Non-pigmented ciliary epithelial cell (primary cell): Measurements from ENCODE around the gene CDHR2.
"Not testable (repeated sequence)": the region's sequence is repeated elsewhere in the genome, so short reads cannot be mapped to it uniquely, and the experiment has no call there.

Experiments
- DNase-seq: peaks from one replicate; pipeline ENCODE4 v3.0.0-alpha.2; 2010; ENCODE audit warnings: low read depth

CDHR2 gene

DNA sequence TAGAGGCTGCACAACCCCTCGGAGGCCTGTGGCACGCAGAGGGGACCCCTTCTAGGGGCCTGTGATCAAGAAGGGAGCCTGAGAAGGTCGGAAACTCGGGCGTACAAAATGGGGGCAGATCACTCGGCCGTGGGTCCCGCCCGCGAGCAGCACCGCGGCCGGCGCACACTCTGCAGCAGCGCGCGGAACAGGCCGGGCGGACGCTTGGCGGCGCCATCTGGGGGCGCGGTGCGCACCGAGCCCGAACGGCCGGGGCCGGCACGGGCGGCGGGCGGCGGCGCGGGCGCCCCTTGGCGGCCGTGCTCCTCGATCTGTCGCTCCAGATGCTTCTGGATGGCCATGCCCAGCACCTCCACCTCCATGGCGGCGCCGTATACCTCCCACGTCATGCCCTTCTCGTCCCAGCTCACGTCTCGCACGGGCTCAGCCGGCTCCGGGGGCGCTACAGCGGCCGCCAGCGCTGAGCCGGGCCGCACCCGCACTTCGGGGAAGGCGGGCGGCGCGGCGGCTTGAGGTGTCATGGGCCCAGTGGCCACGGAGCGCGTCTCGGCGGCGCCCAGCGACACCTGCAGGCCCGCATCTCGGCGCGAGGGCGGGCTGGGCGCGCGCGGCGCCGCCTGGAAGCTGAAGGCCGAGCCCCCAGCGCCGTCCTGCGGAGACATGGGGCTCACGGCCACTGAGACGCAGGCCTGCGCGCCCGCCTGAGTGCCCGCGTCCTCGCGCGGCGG, 47.7 kb downstream of the CDHR2 start:
- no peak for DNase-seq

DNA sequence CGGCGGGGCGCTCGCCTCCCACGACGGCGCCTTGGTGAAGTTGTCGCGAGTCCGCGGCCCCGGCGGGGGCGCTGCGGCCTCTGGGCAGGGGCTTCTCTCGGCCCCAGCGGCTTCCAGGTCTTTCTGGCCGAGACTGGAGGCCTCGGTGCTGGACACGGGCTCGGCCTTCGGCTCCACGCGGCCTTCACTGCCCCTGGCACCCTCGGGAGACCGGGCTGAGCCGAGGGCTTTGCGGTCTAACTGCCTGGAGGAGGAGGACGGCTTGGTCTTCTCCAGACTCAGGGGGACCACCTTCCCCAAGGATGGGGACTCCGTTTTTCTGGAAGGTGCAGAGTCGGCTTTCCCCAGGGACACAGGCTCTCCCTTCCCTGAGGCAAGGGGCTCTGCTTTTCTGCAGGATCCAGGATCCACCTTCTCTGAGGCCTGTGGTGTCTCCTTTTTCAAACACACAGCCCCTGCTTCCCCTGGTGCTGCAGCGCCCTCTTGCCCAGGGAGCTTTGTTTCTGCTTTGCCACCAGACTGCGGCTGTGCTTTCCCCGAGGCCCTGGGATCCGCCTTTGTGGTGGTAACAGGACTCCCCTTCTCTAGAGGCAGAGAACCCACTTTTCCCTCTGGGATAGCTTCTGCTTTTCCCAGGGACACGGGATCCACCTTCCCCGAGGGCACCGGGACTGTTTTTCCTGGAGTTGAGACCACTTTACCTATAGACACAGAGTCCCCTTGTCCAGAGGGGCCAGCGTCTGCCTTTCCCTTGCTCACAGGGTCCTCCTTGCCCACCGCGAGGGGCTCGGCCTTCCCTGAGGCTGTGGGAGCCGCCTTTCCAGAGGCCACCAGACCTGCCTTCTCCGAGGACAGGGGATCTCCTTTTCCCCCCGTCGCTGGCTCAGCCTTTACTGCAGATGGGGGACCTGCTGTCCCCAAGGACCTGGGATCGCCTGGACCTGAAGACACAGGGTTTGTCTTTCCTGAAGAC, 48.6 kb downstream of the CDHR2 start:
- no peak for DNase-seq

DNA sequence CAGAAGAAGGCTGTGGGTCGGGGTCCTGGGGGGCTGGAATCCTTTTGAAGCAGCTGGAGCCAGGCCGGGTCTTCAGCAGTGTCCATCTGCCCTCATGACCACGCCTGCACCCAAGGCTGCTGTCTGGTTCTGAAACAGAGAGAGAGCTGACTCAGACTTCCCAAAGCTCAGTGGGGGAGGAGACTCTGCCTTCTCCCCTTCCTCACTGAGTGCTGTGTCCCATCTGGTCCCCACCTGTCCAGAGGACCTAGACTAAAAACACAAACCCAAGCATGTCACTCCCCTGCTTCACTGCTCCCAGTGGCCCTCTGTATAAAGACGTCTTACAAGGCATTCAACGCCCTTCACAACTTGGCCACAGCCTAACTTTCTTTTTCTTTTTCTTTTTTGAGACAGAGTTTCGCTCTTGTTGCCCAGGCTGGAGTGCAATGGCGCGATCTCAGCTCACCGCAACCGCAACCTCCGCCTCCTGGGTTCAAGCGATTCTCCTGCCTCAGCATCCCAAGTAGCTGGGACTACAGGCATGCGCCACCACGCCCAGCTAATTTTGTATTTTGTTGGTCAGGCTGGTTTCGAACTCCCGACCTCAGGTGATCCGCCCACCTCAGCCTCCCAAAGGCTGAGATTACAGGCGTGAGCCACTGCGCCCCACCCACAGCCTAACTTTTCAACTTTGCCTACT, 50.7 kb downstream of the CDHR2 start:
- DNase-seq: not testable (repeated sequence)

DNA sequence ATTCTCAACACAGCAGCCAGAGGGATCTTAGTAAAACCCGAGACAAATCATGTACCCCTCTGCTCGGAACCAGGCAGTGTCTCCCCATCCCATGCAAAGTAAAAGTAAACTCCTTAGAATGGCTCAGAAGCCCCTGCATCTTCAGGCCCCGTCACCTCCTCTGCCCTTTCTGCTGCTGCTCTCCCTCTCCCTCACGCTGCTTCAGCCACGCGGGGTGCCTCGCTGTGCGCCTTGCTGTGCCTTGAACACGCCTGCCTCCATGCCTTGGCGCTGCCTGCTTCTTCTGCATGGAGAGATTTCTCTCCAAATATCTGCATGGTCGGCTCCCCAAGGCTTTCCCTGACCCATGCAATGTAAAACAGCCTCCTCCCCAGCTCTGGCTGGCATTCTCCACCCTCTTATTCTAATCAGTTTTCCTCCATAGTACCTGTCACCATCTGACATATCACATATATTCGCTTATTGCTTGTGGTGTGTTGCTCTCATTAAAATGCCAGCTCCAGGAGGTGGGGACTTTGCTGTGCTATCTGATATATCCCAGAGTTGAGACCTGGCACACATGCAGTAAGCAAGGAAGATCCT, 52.9 kb downstream of the CDHR2 start:
- no peak for DNase-seq

DNA sequence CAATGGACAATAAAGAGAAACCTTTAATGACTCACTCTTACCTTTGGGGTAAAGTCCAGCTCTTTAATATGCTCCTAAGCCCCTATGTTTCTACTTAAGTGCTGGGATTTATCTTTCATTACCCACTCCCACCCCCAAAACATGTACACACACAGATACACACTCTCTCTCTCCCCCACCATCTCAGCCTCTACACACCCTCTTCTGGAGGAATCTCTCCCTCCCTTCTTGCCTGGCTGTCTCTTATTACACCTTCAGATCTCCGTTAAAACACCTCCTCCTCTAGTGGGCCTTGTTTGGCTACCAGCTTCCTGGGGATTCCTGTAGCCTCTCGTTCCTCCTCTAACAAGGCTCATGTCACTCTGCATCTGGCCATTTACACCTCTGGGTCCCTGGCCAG, 53.9 kb downstream of the CDHR2 start:
- DNase-seq: no peak

DNA sequence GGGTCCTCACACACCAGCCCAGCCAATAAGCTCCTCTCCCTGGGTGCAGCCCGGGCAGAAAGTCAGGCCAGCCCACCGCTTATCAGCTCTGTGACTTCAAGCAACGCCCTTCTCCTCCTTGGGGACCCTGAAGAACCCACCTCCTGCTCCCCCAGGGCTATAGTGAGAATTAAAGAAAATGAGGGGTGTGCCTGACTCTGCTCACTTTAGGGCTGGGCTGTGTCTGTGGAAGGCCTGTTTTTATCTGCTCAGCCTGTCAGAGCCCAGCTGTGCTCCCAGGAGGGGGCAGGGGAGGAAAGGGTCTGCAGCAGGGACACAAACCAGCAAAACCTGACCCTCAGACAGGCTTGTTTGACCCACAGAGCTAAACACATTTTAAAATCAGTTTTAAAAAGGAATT, 56.9 kb downstream of the CDHR2 start:
- DNase-seq: no peak

DNA sequence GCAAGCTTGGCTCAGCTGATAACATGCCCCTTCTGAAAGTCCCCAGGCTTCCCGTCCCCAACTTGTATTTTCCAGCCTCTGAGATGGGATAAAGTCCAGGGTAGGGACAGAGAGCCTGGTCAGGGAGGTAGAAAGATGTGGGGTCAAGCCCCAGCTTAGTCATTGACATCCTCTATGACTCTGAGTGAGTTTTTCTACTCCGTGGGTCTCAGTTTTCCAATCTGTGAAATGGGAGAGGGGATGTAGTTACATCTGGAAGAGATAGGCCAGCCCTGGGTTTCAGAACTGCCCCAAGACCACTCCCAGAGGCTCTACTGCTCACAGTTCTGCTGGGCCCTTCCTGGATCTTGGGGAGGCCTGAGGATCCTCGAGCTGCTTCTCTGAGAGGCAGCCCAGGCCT, 57.7 kb downstream of the CDHR2 start:
- no peak for DNase-seq

DNA sequence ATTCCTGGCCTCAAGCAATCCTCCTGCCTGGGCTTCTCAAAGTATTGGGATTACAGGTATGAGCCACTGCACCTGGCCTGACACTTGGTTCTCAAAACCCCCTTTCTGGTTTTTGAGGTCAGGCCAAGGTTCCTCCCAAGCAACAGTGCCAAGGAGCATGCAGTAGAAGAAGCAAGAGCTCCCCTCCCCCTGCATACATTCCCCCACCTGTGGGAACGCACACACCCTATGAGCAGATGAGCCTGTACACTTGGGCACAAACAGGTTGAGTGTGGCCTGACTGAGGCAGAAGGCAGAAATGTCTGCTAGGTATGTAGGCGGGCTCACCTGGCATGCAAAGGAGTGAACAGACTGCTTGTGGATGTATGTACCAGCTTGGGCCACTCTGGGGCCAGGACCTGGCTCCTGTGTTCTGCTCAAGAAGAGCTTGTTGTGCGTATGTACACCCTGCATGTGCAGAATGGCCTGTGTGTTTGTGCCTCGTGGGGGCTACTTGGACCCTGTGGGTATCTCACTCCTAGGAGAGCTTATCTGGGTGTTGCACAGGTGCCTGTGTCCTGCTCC, 59.1 kb downstream of the CDHR2 start:
- DNase-seq: no peak

DNA sequence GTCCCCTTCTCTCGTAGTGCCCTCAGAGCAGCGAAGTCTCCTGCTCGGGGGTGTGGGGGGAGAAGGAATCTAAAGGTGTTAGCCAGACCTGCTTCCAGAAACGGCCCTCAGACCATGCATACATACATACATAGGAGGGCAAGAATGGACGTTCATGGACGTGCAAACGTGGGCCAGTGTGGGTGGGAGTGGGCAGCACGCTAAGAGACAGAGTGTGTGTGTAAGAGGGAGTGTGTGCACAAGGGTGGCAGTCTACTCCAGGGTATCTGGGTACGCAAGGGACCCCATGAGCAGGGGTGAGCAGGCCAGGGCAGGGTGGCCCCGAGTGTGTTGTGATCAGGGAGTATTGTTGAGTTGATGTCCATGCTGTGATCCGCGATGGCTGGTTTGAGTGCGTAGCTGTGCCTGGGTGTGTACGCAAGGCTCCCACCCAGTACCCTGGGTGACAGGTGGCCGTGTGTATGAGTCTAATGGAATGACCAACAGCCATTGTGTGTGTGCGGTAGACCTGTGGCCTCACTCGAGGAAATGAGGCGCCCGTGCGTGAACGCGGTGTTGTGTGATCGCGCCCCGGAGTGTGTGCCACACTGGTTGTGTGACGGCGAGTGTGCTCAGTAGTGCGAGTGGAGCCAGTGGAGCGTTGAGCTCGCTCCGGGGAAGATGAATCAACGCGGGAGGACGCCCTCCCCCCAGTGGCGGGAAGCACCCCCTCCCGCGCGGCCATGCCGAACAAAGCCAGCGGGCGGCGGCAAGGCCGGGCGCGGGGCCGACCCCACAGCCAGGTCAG, 60.0 kb downstream of the CDHR2 start:
- no peak for DNase-seq

DNA sequence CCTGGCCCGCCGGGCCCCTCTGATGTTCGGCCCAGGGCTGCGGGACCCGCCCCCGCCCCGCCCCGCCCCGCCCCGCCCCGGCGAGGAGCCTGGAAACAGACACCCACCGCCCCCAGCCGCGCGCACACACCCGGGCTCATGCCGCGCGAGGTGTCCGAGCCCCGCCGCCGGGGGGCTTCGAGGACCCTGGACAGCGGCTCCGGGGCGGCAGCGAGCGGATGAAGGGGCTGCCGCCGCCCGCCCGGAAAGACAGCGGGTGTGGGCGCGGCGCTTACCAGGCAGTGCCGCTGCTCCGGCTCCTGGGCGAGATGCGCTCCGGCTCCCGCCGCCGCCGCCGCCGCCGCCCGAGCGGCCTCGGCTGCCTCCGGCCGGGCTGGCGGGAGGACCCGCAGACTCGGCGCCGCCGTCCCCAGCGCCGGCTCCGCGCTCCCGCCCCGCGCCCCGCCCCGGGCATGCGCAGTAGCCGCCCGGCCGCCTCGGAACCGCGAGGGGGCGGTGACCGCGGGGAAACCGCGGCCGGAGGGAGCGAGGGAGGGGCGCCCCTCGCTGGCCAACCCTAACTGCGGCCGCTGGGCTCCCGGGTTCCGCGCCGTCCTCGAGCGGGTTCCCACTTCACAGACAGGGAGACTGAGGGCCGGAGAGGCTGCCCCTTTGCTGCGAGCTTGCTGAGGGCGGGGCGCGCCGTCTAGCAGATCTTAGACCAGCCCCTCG, 60.7 kb downstream of the CDHR2 start, which contains the start of gene GPRIN1:
TSS of gene GPRIN1 (minus strand) at position 433 of the 711 bp plus-strand sequence. CDS start 10,322 bp downstream, outside the sequence.
- no peak for DNase-seq

DNA sequence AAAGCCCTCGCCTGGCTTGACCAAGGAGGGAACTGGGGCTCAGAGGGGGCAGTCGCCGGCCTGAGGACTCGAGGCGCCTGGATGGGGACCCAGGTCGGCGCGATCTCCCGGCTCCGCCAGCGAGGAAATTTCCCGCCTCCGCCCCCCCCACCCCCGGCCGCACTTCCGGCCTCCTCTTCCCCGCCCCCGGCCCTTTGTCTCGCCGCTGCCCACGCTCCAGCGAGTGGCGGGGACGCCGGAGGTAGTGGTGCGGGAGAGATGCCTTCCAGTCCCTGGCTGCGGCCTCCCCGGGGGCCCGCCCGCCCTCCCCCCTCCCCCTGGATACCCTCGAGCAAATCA, 61.3 kb downstream of the CDHR2 start:
- no peak for DNase-seq

DNA sequence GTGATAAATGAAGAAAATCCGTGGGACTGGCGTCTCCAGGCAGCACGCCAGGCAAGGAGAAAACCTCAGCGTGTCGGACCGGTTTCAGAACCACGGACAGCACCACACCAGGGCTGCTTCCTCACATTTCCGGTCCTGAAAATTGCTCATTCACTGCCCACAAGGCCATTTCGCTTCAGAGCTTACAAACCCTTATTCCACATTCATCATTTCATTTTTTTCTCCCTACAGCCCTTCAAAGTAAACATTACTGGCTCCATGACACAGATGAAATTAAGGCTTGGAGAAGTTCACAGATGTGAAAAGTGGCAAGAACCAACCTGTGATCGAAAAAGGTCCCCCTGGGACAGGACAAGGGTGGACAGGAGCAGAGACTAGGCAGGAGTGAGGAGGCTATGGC, 62.3 kb downstream of the CDHR2 start:
- DNase-seq: peak; percentile 64

DNA sequence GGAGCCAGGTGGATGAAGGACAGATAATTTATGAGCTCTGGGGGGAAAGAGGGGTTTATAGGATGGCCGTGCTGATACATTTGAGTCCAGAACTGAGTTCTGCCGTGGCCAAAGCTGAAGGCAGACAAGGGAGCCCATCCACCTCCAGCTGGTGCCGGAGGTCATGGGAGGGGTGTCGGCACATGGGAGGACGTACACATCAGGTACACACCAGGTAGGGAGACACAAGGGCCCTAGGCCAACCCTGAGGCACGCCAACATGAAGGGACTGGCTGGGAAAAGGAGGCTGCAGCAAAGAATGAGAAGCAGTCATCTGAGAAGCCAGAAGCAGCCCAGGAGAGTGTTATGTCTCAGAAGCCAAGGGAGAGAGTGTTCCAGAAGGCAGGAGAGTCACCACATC, 62.9 kb downstream of the CDHR2 start:
- no peak for DNase-seq

DNA sequence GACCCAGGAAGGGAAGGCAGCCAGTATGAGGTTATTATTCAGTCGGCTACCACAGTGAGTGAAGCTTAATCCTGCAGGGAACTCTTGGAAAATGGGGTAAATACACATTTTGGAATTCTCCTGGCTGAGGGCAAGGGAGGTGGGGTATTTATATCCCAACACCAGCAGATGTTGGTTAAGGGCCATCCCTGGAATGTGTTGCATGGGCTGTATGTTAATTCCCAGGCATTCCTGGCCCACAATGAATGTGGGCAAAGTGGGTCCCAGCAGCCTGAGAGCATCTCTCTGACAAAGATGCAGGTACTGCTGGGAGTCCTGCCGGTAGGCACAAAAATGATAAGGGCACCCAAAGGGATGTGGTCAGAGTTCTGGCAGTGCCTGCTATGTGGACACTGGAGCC, 63.7 kb downstream of the CDHR2 start:
- DNase-seq: no peak

DNA sequence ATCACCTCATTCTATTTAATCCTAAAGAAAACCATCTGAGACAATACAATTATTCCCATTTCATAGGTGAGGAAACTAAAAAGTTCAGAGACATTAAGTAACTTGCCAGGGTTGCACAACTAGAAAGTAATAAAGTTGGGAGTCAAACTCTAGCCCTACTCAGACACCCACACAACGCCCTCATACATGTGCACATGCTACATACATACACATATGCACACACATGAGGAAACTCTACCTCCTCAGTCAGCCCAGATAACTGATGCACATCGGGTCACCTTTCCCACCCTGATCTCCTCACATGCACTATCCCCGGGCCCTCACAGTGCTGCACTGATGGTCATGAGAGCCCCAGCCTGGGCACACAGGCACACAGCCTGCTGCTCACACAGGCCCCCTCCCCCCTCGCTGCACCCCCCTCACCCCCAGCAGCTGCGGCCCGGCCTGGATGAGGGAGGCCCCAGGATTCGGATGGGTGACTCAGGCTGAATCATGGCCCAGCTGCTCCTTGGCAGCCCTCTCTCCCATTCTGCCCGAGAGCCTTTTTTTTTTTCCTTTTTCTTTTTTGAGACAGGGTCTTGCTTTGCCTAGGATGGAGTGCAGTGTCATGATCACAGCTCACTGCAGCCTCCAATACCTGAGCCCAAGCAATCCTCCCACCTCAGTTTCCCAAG, 65.8 kb downstream of the CDHR2 start:
- DNase-seq: no peak

DNA sequence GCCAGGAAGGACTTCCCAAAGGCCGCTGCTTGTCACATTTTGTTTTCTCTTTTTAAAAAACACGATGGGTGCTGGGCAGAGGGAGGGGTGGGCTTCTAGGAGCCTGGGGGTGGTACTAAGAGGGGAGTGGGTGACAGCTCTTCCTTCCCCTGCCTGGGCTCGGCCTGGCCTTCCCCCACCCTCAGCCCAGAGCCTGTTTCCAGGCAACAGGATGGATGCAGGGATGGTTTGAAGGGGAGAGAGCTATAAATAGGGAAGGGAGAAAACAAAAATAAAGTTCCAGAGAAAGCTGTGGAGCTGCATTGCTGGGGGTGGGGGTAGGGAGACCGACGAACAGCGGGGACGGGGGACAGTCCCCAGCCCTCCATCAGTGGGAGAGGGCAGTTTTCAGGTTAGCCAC, 67.4 kb downstream of the CDHR2 start:
- no peak for DNase-seq

DNA sequence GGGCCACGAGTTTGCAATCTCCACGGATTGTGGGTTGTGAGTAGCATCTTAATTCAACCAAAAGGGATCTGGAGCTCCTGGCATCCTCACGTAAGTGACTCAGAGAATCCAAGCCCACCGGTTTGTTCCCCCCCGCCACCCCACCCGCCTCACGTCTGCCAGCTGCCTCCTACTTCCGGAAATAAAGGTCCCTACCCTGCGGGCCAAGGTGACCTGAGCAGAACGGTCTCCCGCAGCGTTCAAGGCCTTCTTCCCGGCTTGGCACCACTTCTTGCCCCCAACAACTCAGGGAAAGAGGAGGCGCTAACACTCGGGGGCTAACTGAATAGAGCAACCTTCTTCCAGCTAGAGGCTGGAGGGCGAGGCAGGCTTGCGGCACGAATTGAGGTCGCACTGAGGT, 69.6 kb downstream of the CDHR2 start:
- no peak for DNase-seq

DNA sequence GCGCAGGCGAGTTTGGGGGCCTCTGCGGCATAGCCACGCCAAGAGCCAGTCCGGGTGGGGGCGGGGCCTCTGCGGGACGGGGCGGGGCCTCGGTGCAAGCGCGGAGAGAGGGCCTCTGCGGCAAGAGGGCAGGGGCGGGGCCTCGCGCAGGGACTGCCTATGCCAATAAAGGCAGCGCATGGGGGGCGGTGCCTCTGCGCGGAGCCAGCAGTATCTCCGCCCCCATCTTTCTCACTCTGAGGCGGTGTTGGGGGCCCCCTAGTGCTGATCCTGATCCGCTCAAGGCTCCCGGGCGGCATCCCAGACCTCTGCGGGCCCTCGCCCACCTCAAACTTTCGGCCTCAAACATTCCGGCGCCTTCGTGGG, 70.0 kb downstream of the CDHR2 start:
- peak; percentile 41 for DNase-seq

DNA sequence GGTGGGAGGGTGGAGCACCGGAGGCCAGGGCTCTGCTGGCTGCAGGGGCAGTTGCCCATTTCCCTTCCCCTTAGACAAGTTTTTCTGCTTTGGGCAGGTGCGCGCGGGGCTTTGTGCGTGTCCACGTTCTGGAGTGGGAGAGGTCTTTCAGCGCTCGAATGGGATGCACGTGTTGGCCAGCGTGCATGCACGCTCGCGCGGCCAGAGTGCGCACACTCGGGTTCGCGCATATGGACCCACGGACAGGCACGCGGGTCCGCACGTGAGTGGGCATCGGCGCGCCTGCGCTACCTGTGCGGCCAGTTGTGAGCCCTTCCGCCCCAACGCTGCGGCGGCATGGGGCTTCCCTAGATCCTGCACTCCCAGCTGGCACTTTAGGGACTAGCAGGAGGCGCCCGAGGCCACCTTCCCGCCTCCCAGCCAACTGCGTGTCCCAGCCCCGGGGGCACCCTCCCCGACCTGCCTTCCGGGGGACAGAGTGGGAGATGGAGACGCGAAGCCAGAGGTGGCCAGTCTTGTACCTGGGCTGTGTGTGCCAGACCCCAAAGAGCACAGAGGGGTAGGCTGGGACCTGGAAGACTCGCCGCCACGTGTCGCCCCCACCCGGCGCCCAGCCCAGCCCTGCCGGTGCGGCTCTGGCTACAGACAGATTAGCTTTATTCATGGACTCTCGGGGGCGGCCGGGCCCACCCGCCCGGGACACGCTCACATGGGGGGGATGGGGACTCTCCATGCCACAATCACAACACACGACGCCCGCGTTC, 70.6 kb downstream of the CDHR2 start:
- no peak for DNase-seq
